ENCODE results near the gene CCDC47.

The CCDC47 gene

DNA sequence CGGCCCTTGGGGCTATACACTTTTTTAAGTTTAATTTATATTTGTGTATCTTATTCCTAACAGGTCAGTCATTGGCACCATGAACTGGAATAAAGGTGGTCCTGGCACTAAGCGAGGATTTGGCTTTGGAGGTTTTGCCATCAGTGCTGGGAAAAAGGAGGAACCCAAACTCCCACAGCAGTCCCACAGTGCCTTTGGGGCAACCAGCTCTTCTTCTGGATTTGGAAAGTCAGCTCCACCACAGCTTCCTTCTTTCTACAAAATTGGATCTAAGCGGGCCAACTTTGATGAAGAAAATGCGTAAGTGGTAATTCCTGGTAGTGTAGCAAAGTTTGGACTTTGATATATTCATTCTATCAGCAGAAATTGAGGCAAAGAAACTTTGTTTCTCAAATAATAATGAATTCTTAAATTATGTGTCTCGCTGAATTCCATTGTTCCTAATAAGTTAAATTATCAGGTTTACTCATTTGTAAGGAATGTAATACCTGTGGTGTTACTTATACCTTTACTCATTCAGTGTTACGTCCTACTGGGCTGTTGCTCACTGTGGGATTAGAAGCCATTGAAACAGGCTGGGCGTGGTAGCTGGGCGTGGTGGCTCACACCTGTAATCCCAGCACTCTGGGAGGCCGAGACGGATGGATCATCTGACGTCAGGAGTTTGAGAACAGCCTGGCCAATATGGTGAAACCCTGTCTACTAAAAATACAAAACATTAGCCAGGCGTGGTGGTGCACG, 13.7 kb upstream of the CCDC47 start:
- Mint-ChIP-seq H3K4me3 (no peak overlapping the region), H3K27ac (no peak overlapping the region), H3K36me3 (ENCODE audit: low read depth) (peaks cover 36% of the 10 kb centered on the region), H3K9me3 (no peaks in the 10 kb centered on the region), H3K4me1 (no peaks in the 10 kb centered on the region), H3K27me3 (ENCODE audit: low read depth) (no peaks in the 10 kb centered on the region)
- TF ChIP-seq, protein P1, sequence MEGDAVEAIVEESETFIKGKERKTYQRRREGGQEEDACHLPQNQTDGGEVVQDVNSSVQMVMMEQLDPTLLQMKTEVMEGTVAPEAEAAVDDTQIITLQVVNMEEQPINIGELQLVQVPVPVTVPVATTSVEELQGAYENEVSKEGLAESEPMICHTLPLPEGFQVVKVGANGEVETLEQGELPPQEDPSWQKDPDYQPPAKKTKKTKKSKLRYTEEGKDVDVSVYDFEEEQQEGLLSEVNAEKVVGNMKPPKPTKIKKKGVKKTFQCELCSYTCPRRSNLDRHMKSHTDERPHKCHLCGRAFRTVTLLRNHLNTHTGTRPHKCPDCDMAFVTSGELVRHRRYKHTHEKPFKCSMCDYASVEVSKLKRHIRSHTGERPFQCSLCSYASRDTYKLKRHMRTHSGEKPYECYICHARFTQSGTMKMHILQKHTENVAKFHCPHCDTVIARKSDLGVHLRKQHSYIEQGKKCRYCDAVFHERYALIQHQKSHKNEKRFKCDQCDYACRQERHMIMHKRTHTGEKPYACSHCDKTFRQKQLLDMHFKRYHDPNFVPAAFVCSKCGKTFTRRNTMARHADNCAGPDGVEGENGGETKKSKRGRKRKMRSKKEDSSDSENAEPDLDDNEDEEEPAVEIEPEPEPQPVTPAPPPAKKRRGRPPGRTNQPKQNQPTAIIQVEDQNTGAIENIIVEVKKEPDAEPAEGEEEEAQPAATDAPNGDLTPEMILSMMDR (IDR thresholded peaks at IDR 0.05; ENCODE audit: unreplicated experiment in 3 of 3), result no peak

DNA sequence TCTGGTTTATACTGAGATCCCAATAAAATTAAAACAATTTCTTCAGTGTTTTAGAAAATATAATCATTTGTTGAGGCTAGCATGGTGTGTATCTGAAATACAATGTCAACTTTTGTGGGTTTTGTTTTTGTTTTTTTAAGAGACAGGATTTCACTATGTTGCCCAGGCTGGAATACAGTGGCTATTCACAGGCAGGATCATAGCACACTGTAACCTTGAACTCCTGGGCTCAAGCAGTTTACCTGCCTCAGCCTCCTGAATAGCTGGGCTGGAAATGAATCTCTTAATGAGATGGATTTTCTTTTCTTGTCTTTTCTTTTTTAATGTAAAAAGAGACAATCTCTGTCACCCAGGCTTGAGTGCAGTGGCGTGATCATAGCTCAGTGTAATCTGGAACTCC, 12.7 kb upstream of the CCDC47 start:
- Mint-ChIP-seq H3K9me3 (no peaks in the 10 kb centered on the region), H3K27me3 (ENCODE audit: low read depth) (no peaks in the 10 kb centered on the region), H3K4me1 (no peaks in the 10 kb centered on the region), H3K36me3 (ENCODE audit: low read depth) (peaks cover 39% of the 10 kb centered on the region), H3K4me3 (no peak overlapping the region), H3K27ac (no peak overlapping the region)
- TF ChIP-seq, protein P1 (IDR thresholded peaks at IDR 0.05; ENCODE audit: unreplicated experiment in 3 of 3), result no peak

DNA sequence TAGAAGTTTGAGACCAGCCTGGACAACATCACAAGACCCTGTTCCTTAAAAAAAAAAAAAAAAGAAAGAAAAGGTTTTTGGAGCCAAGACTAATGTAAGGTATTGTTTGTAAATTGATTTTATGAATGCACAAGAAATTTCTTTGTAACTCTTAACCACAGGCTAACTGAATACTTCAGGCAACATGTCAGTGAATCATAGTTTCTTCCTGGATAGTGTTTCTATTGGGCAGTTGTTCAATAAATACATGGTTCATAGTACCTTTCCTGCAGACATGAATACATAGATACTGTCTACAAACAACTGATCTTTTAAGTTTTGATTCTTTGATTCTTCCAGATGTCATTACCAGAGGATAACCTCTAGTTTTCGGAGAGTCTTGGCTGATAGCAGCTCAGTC, 12.2 kb upstream of the CCDC47 start:
- no peaks in the 10 kb centered on the region for H3K27me3 Mint-ChIP-seq (ENCODE audit: low read depth)
- peaks cover 44% of the 10 kb centered on the region for H3K36me3 Mint-ChIP-seq (ENCODE audit: low read depth)
- TF ChIP-seq, protein P1 (IDR thresholded peaks at IDR 0.05; ENCODE audit: unreplicated experiment in 3 of 3), result no peak

DNA sequence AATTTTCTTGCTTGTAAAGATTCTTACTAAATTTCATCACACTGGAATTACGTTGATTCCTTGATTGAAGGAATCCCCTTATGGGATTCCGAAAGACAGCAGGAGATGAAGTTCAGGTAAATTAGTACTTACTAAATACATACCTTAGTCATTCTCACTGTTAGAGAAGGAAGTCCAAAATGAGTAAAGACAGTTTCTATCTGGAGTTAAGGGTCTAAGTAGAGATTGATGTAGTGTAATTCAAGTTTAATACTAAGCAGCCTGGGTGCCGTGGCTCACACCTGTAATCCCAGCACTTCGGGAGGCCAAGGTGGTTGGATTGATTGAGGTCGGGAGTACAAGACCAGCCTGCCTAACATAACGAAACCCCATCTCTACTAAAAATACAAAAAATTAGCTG, 10.1 kb upstream of the CCDC47 start:
- TF ChIP-seq, protein P1 (IDR thresholded peaks at IDR 0.05; ENCODE audit: unreplicated experiment in 3 of 3), result no peak
- no peaks in the 10 kb centered on the region for H3K4me1 Mint-ChIP-seq
- H3K9me3 Mint-ChIP-seq, result no peaks in the 10 kb centered on the region
- peaks cover 47% of the 10 kb centered on the region for H3K36me3 Mint-ChIP-seq (ENCODE audit: low read depth)
- H3K27me3 Mint-ChIP-seq (ENCODE audit: low read depth), result no peaks in the 10 kb centered on the region
- H3K4me3 Mint-ChIP-seq, result no peak overlapping the region
- H3K27ac Mint-ChIP-seq, result no peak overlapping the region

More for the DNA sequence above, 12.2 kb upstream of the CCDC47 start:
- H3K9me3 Mint-ChIP-seq, result no peaks in the 10 kb centered on the region
- no peaks in the 10 kb centered on the region for H3K4me1 Mint-ChIP-seq
- no peak overlapping the region for H3K27ac Mint-ChIP-seq
- H3K4me3 Mint-ChIP-seq, result no peak overlapping the region

DNA sequence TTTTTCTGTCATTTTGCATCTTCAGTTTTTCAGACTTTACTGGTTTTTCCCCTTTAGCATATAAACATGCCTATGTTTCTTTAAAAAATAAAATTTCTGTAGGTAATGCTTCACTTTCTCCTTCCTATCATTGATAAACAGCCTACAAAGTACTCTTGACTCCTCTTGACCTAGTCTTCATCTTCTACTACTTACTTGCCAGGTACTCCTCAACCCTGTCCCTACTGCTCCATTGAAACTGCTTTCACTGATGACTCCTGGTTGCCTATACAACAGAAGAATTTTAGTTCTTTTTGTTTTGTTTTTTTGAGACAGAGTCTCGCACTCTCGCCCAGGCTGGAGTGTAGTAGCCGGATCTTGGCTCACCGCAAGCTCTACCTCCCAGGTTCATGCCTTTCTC, 7.5 kb upstream of the CCDC47 start:
- H3K4me3 Mint-ChIP-seq, result no peak overlapping the region
- H3K36me3 Mint-ChIP-seq (ENCODE audit: low read depth), result peaks cover 54% of the 10 kb centered on the region
- no peak overlapping the region for H3K27ac Mint-ChIP-seq
- H3K4me1 Mint-ChIP-seq, result peaks cover 14% of the 10 kb centered on the region
- no peaks in the 10 kb centered on the region for H3K27me3 Mint-ChIP-seq (ENCODE audit: low read depth)
- H3K9me3 Mint-ChIP-seq, result no peaks in the 10 kb centered on the region
- TF ChIP-seq, protein P1 (IDR thresholded peaks at IDR 0.05; ENCODE audit: unreplicated experiment in 3 of 3), result no peak

DNA sequence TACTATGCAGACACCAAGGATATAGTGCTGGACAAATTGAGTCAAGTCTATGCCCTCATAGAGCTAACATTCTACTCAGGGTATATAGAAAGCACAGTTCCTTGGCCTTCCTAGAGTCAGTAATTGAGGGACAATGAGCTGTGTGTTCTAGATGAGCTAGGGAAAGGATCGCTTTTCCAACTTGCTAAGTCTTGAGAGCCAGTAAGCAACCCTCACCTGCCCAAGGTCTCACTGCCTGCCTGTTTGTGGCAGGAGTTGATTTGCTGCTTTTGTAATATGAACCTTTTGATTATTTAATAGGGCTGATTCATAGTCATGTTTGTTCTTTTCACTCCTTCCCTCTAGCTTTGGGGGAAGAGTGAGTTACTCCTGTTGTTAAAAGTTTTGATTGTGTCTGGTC, 7.1 kb upstream of the CCDC47 start:
- Mint-ChIP-seq H3K27ac (no peak overlapping the region), H3K4me1 (peaks cover 18% of the 10 kb centered on the region), H3K4me3 (no peak overlapping the region), H3K27me3 (ENCODE audit: low read depth) (no peaks in the 10 kb centered on the region), H3K9me3 (no peaks in the 10 kb centered on the region), H3K36me3 (ENCODE audit: low read depth) (peaks cover 51% of the 10 kb centered on the region)
- TF ChIP-seq, protein P1 (IDR thresholded peaks at IDR 0.05; ENCODE audit: unreplicated experiment in 3 of 3), result no peak
